ENCODE results near the gene CD8B2. TPM values are rescaled to one million over a fixed set of nuclear protein-coding genes. Genes with fewer than 3 reads are reported as not detected.
"Not testable (repeated sequence)": the region's sequence is repeated elsewhere in the genome, so short reads cannot be mapped to it uniquely, and the experiment has no call there.

The CD8B2 gene
- total RNA-seq, 1 donor from 2014 or later = 0.10 TPM

GRCh38 chr2:106511934-106512333 lies 24.8 kb downstream of the CD8B2 start:
- not testable (repeated sequence) for DNase-seq

DNA sequence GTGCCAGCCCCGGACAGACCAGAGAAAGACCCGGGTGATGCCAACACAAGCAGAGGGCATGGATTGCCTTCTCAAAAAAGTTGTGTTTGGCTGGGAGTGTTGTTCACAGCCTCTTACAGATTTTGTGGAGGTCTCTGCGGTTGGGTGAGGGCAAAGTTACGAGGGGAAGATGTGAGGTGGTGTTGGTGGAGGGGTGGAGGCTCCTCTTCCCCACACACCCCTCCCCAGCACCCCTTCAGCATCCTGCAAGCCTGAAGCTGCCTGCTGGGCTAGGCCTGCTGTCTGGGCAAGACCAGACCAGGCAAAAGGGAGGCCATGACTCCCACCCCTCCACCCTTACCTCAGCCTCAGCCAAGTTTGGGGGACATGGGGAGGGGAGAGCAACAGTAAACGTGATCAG lies 26.2 kb downstream of the CD8B2 start:
- not testable (repeated sequence) for DNase-seq

GRCh38 chr2:106514827-106515226 lies 27.7 kb downstream of the CD8B2 start:
- not testable (repeated sequence) for DNase-seq

GRCh38 chr2:106516436-106516835 lies 29.3 kb downstream of the CD8B2 start:
- no peak for DNase-seq

DNA sequence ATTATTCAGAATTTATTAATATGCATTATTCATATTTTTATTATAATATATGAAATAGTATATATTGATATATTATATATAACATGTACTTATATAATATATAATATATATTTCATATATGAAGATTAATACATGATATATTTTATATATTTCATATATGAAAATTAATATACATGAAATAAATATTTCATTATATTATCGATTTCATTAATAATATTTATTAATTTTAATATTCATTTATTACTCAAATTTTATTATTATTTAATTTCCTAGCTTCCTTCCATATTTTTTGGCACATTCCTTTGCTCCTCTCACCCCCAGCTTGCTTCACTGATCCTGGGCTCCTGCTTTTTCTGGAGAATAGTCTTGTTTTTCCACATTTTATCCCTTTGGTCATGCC lies 29.7 kb downstream of the CD8B2 start:
- no peak for DNase-seq

- DNase-seq = no peak
Observed at GRCh38 chr2:106517329-106517728, 30.2 kb downstream of the CD8B2 start.

DNA sequence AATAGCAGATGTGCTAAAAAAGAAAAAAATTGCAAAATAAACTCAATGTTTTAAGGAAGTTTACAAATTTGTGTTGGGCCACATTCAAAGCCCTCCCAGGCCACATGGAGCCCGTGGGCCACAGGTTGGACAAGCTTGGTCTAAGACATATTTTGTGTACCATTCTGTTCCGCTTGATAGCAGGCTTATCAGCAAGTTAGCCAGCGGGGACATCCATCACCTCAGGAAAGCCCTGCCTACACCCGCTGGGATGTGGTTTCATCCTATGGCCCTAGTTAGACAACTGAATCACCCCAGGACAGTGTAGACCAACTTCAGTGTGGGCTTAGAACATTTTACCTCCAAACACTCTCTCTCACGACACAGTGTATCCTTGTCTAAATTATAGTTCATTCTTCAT lies 32.6 kb downstream of the CD8B2 start:
- no peak for DNase-seq

- DNase-seq = no peak
Observed at GRCh38 chr2:106521016-106521415, 33.9 kb downstream of the CD8B2 start.

DNA sequence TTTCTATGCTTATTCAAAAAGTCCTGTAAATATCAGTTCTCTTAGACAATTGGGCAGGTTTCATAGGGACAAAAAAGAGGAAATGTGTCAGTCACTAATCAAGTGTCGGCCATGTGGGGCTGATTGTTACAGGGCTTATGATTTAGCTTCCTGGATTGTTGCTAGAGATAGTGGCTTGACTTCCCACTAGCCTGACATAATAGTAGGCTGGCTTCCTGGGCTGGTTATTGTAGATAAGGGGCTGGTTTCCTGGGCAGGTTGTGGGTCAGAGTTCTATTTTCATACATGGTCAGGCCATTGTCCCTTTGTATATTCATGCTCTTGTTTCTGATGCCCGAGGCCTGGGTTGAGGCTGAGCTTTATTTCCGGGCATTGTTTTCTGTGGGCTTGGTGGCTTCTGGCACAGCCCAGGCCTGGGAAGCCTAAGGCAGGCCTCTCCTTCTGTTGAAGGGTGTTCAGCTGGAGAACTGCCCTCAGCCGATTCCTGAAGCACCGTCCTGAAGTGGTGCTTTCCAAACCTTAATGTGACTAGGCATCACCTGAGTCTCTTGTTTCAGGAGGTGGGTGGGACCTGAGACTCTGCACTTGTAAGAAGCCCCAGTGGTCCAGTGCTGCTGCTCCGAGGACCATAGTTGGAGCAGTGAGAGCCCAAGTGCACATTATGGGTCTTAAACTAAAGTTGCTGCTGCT lies 37.0 kb downstream of the CD8B2 start:
- DNase-seq = no peak

DNA sequence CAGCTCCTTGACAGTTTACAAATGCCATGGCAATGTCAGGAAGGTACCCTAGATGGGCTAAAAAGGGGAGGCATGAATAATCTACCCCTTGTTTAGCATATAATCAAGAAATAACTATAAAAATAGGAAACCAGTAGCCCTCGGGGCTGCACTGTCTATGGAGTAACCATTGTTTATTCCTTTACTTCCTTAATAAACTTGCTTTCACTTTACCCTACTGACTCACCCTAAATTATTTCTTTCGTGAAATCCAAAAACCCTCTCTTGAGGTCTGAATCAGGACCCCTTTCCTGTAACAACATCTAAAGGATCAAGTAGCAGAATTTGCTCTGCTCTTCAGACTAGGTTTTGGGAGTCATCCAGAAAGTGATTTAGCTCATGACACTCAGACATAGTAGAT lies 43.7 kb downstream of the CD8B2 start:
- DNase-seq = no peak

DNA sequence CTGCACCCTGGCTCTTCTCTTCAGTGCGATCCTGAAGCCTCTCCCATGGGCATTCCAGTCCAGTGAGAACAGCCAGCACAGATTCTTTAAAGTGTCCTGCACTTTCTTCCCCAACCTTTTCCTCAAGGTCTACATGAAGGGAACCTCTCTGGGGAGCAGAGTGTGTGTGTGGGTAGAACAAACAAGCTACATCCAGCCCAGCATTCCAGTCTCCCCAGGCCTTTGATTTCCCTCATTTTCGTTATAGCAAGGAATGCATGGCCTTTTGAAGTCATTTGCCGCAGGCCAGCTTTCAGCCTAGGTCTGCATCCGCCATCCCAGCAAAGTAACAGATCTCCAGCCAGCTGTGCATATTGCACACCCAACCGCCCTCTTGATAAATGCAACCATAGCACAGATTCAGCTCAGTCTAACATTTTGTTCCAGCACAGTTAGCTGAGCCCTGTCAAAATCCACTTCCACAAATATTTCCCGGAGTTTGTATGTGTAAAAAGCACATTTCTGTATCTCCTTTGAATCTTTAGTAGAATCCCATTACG lies 44.6 kb downstream of the CD8B2 start:
- peak; percentile 10 for DNase-seq

DNA sequence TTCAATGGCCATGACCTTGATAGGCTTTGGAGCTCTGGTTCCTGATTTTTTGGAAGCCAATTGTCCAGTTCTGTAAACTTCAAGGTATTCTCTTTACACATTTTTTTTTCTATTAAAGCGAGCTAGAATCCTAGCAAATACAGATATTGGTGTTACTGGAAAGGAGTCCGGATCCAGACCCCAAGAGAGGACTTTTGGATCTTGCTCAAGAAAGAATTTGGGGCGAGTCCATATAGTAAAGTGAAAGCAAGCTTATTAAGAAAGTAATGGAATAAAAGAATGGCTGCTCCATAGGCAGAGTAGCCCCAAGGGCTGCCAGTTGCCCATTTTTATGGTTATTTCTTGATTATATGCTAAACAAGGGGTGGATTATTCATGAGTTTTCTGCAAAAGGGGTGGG lies 45.1 kb downstream of the CD8B2 start:
- no peak for DNase-seq

GRCh38 chr2:106534471-106534870 lies 47.3 kb downstream of the CD8B2 start:
- no peak for DNase-seq

GRCh38 chr2:106536490-106536889 lies 49.3 kb downstream of the CD8B2 start:
- DNase-seq = no peak

GRCh38 chr2:106537047-106537446 lies 49.9 kb downstream of the CD8B2 start:
- no peak for DNase-seq

DNA sequence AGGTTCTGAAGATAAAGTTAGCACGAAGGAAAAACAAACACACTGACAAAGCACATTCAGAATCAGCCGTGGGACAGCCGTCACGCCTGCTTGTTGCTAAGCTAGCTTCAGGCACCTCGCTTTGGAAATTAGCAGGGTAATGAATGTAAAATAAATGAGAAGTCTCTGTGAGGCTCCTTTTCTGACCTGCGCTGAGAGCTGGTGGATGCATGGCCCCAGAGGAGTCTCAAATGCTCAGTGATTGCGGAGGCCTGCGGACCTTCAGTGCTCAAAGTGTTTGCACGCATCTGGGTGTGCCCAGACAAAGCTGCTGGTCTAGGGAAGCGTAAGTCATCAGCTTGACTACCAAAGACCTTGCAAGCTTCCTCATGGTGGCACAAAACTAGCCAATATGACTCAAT lies 50.6 kb downstream of the CD8B2 start:
- DNase-seq = no peak

GRCh38 chr2:106540886-106541285 lies 53.7 kb downstream of the CD8B2 start:
- no peak for DNase-seq

- no peak for DNase-seq
Observed at GRCh38 chr2:106541333-106541732, 54.2 kb downstream of the CD8B2 start.

DNA sequence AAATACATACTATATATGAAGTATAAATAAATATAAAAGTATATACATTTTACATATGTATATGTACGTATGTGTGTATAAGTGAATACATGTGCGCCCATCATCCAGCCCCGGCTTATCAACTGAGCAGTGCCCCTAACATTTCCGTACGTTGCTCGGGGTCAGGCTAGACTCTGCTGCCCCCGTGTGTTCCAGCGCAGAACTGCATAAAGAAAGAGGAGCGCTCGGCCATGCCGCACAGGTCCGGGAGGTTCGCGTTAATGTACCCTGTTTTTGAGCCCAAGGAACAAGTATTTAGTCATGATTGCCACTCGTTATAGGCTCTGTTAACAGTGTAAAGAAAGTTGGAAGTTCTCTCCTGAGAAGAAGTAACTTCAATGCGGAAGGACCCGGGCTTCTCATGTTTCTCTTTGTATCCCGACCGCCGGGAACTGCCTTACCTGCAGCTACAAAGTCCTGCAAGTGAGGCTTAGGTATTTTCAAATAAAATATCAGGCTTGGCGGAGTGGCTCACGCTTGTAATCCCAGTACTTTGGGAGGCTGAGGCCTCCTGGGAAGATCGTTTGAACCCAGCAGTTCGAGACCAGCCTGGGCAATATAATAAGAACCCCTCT lies 55.7 kb downstream of the CD8B2 start:
- peak; percentile 44 for DNase-seq

- no peak for DNase-seq
Observed at GRCh38 chr2:106545007-106545406, 57.8 kb downstream of the CD8B2 start.

- DNase-seq = no peak
Observed at GRCh38 chr2:106546391-106546990, 59.3 kb downstream of the CD8B2 start.

GRCh38 chr2:106547164-106547903 lies 60.2 kb downstream of the CD8B2 start:
- DNase-seq = no peak

All from skin of body (tissue), 2 donors.